Liver (tissue), 3 donors: Measurements from ENCODE around the gene SMURF2.

Source experiments
- NR2F2 ChIP-seq: IDR thresholded peaks from 2 replicates; pipeline ENCODE4 v1.6.1; 2016; ENCODE audit warnings: antibody characterized with exemption
- RAD21 ChIP-seq, 2 donors: IDR thresholded peaks; 2 replicates each; pipeline ENCODE4 v1.6.1; 2016; ENCODE audit warnings: antibody characterized with exemption in 2 of 2, mild to moderate bottlenecking in 2 of 2
- TF ChIP-seq, protein P1 (sequence below): fragments of 150-350 bp; IDR thresholded peaks from 2 replicates; pipeline ENCODE4 v1.5.1; 2017; ENCODE audit warnings: improper control_type of control experiment, low read depth, low read length; ENCODE audit not compliant: missing input control
- TF ChIP-seq, protein P2 (sequence below): IDR thresholded peaks from 2 replicates; pipeline ENCODE4 v1.6.1; 2016; ENCODE audit warnings: antibody characterized with exemption, mild to moderate bottlenecking
- donor health status: healthy.
- donor health status: healthy.

DNA sequence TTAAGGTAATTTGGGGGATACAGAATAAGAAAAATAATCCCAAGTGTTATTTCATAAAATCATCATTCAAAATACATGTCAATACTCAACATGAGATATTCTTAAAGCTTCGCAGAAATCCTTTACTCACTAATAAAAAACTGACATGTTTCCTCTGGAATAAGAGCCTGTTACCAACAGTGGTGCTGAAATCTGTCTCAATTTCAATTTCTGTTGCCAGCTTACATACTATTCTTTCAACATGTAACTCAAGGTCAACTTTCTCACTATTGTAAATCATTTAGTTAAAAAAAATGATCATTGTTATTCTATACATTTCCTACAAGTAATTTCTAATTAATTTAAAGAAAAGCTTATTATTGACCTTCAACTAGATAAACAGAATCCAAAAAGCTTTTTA lies 87.5 kb downstream of the SMURF2 start:
- TF ChIP-seq, protein P1, sequence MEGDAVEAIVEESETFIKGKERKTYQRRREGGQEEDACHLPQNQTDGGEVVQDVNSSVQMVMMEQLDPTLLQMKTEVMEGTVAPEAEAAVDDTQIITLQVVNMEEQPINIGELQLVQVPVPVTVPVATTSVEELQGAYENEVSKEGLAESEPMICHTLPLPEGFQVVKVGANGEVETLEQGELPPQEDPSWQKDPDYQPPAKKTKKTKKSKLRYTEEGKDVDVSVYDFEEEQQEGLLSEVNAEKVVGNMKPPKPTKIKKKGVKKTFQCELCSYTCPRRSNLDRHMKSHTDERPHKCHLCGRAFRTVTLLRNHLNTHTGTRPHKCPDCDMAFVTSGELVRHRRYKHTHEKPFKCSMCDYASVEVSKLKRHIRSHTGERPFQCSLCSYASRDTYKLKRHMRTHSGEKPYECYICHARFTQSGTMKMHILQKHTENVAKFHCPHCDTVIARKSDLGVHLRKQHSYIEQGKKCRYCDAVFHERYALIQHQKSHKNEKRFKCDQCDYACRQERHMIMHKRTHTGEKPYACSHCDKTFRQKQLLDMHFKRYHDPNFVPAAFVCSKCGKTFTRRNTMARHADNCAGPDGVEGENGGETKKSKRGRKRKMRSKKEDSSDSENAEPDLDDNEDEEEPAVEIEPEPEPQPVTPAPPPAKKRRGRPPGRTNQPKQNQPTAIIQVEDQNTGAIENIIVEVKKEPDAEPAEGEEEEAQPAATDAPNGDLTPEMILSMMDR: no peak
- TF ChIP-seq NR2F2 (no peak), RAD21 (IDR thresholded peaks at IDR 0.05) (no peak)
- TF ChIP-seq, protein P2, sequence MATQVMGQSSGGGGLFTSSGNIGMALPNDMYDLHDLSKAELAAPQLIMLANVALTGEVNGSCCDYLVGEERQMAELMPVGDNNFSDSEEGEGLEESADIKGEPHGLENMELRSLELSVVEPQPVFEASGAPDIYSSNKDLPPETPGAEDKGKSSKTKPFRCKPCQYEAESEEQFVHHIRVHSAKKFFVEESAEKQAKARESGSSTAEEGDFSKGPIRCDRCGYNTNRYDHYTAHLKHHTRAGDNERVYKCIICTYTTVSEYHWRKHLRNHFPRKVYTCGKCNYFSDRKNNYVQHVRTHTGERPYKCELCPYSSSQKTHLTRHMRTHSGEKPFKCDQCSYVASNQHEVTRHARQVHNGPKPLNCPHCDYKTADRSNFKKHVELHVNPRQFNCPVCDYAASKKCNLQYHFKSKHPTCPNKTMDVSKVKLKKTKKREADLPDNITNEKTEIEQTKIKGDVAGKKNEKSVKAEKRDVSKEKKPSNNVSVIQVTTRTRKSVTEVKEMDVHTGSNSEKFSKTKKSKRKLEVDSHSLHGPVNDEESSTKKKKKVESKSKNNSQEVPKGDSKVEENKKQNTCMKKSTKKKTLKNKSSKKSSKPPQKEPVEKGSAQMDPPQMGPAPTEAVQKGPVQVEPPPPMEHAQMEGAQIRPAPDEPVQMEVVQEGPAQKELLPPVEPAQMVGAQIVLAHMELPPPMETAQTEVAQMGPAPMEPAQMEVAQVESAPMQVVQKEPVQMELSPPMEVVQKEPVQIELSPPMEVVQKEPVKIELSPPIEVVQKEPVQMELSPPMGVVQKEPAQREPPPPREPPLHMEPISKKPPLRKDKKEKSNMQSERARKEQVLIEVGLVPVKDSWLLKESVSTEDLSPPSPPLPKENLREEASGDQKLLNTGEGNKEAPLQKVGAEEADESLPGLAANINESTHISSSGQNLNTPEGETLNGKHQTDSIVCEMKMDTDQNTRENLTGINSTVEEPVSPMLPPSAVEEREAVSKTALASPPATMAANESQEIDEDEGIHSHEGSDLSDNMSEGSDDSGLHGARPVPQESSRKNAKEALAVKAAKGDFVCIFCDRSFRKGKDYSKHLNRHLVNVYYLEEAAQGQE: no peak
